ENCODE measurements around the gene TMEM106C. TPM values are rescaled to one million over a fixed set of nuclear protein-coding genes. Genes with fewer than 3 reads are reported as not detected.

The TMEM106C gene
- total RNA-seq, 1 donor from 2014 or later: 77.1 TPM

DNA sequence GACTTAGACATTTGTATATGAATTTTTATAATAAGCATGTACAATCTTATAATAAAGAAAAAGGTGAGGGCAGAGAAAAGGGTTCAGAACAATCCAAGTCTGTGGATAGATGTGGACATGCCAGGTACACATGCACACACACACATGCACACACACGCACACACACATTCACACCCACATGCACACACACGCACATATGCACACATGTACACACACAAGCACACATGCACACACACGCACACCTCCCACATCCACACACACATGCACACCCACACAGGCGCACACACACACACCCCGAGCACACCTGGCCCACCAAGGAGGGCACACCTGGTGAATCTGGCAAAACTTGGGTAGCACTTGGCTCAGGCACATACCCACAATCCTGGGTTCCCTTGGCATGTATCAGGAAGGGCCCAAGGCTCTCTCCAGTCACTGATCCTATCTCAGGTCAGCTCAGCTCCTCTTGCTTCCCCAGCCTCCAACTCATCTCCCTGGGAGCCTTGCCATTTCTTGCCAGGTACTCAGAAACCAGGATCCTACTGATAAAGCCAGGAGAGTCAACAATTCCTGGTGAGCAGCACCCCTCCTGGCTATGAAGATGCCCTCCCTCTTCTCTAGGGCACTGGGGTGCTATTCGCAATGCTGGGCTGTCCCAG, 18.6 kb upstream of the TMEM106C start:
- Mint-ChIP-seq H3K4me3 (no peak overlapping the region), H3K9me3 (no peaks in the 10 kb centered on the region), H3K27me3 (peaks cover 13% of the 10 kb centered on the region), H3K27ac (no peak overlapping the region), H3K36me3 (no peaks in the 10 kb centered on the region), H3K4me1 (ENCODE audit: unreplicated experiment) (peaks cover 18% of the 10 kb centered on the region)
- DNase-seq (ENCODE audit: extremely low spot score, unreplicated experiment): no peak
- TF ChIP-seq, protein P1, sequence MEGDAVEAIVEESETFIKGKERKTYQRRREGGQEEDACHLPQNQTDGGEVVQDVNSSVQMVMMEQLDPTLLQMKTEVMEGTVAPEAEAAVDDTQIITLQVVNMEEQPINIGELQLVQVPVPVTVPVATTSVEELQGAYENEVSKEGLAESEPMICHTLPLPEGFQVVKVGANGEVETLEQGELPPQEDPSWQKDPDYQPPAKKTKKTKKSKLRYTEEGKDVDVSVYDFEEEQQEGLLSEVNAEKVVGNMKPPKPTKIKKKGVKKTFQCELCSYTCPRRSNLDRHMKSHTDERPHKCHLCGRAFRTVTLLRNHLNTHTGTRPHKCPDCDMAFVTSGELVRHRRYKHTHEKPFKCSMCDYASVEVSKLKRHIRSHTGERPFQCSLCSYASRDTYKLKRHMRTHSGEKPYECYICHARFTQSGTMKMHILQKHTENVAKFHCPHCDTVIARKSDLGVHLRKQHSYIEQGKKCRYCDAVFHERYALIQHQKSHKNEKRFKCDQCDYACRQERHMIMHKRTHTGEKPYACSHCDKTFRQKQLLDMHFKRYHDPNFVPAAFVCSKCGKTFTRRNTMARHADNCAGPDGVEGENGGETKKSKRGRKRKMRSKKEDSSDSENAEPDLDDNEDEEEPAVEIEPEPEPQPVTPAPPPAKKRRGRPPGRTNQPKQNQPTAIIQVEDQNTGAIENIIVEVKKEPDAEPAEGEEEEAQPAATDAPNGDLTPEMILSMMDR (conservative IDR thresholded peaks at IDR 0.05): no peak

DNA sequence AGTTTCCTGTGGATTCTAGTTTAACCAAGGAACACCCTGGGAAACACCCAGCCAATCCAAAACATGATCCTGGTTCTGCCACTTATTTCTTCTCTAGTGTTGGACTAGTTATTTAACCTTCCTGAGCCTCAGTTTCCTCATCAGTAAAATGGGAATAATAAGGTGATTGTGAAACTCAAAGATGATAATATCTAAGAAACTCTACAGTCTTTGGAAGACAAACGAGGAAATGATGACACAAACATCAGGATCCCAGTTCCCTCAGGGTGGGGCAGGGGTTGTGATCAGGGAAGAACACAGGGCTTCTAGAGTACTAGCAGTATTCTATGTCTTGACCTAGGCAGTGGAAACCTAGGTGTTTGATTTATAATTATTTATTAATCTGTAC, 18.1 kb upstream of the TMEM106C start:
- Mint-ChIP-seq H3K36me3 (no peaks in the 10 kb centered on the region), H3K9me3 (no peaks in the 10 kb centered on the region), H3K4me3 (no peak overlapping the region), H3K4me1 (ENCODE audit: unreplicated experiment) (peaks cover 18% of the 10 kb centered on the region), H3K27me3 (peaks cover 13% of the 10 kb centered on the region), H3K27ac (no peak overlapping the region)
- TF ChIP-seq, protein P1 (conservative IDR thresholded peaks at IDR 0.05): no peak
- no peak for DNase-seq (ENCODE audit: extremely low spot score, unreplicated experiment)

DNA sequence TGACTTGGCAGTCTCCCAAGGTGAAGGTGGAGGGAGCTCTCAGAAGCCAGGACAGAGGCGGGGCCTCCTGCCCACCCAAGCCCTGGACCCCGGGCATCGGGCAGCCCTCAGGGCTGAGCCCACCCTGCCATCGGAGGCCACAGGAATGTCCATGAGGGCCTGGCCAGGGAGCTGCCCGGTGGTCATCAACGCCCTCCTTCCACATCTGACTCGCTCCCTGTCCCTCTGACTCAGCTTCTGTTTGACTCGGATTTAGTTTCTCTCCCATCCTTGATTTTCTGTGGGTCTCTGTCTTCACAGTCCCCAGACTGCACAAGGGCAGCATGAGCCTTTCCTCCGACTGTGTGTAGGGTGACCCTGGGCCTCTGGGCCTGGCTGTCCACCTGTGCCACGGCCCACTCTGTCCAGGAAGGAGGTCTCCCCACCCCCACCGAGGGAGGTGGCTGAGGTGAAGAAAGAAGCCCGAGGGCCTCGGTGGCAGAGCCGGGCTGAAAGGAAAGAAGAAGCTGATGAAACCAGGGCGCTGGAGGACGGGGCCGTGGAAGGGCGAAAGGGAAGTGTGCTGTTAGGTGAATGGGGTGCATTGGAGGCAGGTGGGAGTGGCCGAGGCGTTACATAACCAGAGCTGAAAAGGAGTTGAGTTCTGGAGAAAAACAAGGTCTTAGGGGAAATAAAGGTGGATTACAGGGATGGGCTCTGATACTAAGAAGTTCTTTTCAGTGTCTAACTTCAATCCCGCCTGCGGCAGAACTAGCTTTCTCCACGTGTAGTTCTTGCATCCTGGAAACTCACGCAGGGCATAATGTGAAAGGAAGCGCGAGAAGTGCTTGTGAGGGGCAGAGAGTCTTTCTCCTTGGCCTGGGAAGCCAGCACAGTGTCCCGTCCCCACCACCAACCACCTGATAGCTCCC, 16.7 kb upstream of the TMEM106C start:
- Mint-ChIP-seq H3K4me3 (no peak overlapping the region), H3K9me3 (no peaks in the 10 kb centered on the region), H3K4me1 (ENCODE audit: unreplicated experiment) (peaks cover 13% of the 10 kb centered on the region), H3K36me3 (no peaks in the 10 kb centered on the region), H3K27me3 (peaks cover 4% of the 10 kb centered on the region), H3K27ac (no peak overlapping the region)
- TF ChIP-seq, protein P1 (conservative IDR thresholded peaks at IDR 0.05): no peak
- DNase-seq (ENCODE audit: extremely low spot score, unreplicated experiment): no peak

DNA sequence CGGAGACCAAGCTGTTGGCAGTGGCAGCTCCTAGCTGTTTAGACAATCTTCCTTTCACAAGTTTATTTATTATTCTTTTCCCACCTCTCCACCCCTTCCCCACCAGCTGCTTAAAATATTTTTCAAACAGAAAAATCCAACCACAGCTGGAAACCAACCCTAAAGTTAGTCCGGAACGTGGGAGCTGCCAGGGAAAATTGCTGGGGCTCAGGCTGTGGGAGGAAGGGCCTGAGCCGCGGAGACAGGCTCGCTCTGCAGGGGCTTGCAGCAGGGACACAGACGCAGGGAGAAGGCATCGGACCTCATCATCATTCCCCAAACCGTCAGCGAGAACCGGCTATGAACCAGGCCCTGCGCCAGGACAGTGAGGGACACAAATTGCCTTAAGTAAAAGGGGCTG, 16.1 kb upstream of the TMEM106C start:
- H3K4me1 Mint-ChIP-seq (ENCODE audit: unreplicated experiment): peaks cover 13% of the 10 kb centered on the region
- no peaks in the 10 kb centered on the region for H3K36me3 Mint-ChIP-seq
- H3K27ac Mint-ChIP-seq: no peak overlapping the region
- peaks cover 7% of the 10 kb centered on the region for H3K27me3 Mint-ChIP-seq
- DNase-seq (ENCODE audit: extremely low spot score, unreplicated experiment): no peak
- TF ChIP-seq, protein P1 (conservative IDR thresholded peaks at IDR 0.05): no peak
- no peak overlapping the region for H3K4me3 Mint-ChIP-seq
- H3K9me3 Mint-ChIP-seq: no peaks in the 10 kb centered on the region

DNA sequence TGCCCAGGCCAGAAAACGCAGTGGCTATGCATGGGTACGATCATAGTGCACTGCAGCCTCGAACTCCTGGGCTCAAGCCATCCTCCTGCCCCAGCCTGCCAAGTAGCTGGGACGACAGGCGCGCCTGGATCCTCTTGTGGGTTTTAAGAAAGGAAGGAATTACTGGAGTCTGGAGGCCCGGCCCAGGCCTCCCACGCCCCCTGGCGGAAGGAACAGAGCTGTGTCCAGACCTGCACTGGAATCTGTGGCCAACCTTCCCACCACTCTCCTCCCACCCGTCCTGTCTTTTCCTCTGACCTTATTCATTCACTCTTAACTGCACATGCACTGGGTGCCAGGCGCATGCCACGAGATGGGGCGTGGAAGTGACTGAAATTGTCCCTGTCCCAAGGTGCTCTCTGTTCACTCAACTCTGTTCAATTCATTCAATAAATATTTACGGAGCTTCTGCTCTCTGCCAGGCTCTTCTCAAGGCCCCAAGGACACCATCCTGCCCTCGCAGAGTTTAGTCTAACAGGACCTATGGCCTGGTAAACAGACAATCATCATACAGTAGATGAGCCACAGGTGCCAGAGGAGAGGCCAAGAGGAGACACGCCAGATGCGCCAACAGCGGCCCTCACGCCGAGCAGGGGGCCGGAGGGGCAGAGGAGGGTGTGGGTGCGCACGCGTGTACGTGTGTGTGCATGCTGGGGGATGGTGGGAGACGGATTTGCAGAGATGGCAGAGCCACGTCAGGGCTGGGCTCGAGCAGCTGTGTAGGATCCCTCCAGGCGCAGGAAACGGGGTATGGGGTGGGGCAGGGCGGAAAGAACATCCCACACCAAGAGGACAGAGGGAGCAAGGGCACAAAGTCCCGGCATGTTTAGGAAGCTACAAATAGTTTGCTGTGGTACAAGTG, 13.7 kb upstream of the TMEM106C start:
- no peak for DNase-seq (ENCODE audit: extremely low spot score, unreplicated experiment)
- TF ChIP-seq, protein P1 (conservative IDR thresholded peaks at IDR 0.05): peak; percentile 93

More for the DNA sequence above, 13.7 kb upstream of the TMEM106C start:
- Mint-ChIP-seq H3K36me3 (no peaks in the 10 kb centered on the region), H3K27me3 (peaks cover 7% of the 10 kb centered on the region), H3K4me1 (ENCODE audit: unreplicated experiment) (peaks cover 17% of the 10 kb centered on the region), H3K27ac (peak overlapping the region; percentile 12), H3K4me3 (no peak overlapping the region), H3K9me3 (no peaks in the 10 kb centered on the region)

All from type B pancreatic cell (in vitro differentiated cells).